Stimulated activated naive CD4-positive, alpha-beta T cell treated with Interleukin-2 at 50 U/mL for 16 hours (primary cell): ENCODE results near the gene SPACA5.
"Not testable (repeated sequence)": the region's sequence is repeated elsewhere in the genome, so short reads cannot be mapped to it uniquely, and the experiment has no call there.

ENCODE experiments used
- DNase-seq: peaks from one replicate; lab custom pipeline; 2025; lab: John Stamatoyannopoulos, UW

SPACA5 gene

DNA sequence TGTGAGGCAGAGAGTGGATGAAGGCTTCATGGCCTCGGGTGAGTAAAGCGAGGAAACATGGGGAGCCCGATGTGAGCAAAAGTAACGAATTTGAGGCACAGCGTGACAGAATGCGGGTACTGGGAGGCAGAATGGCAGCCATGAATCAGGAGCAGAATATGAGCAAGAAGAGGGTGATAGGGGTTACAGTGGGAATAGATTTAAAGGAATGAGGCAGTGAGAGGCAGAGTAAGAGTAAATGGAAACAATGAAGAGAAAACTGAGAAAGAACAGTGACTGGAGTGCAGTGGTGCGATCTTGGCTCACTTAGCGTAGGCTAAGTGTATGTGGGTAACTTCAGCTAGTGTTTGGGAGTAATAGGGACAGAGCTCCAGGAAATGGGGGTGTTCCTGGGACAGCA lies at the start of gene SPACA5:
SPACA5 (plus strand) TSS at position 301 of the 400 bp plus-strand sequence. CDS start 815 bp downstream, outside the sequence.
- not testable (repeated sequence) for DNase-seq

DNA sequence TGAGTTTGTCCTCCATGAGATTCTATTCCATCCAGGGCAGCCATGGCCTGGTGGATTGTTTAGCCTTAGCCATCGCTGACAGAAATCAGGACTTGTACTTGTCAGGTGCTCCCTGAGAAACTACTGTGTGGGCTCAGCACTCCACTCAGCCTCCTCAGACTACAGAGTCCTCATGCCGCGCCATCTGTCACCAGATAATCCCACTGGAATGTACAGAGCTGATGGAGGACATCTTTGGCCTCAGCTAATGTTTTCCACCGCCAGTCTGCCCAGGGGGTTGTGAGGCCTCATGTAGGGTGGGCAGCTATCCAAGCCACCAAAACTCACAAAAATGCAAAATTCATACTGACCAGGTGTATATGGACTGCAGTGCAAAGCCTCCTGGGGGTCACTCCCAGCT lies 48.6 kb upstream of the SPACA5 start:
- DNase-seq = not testable (repeated sequence)

DNA sequence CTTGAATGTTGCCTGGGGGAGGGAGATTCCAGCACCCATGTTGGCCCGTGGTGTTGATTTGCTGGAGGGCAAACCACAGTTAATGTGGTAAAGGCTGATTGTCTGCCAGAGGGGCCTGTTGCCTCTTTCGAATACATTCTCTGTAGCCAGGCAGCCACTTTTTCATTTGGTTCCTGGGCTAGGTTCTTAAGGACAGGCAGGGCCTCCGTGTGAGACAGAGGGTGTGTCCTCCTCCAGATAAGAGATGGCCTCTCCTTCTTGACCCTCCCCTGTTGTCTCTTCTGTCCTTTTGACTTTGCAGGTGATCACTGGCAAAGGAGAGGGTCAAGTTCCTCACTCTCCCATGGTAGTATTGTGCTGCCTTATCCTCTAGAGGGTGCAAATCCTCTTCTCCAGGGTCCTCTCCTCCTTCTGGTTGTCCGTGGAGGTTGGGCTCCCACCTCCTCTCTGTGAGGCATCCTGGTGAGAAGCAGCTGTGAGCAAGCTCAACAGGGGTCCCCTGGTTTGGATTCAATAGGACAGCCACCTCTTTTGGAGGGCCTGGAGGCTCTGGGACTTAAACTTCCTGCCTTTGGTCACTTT lies 47.9 kb upstream of the SPACA5 start:
- DNase-seq = no peak

DNA sequence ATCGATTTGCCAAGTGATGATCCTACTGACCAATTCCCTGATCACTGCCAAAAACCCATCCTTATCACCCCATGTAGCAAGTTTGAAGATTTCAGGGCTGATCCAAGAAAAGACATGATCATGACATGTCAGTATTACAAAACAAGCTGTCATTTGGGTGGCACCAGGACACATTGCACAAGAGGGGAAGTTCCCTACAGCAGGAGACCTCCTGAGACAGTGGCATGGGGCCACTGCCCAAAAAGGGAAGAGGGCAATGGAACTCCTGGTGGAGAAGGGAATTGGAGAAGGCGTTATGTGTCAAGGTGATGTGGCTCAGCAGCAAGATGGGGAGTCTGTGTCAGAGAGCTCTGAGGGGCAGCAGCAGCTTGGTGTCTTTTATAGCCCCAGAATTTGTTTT lies 46.4 kb upstream of the SPACA5 start:
- DNase-seq = no peak

DNA sequence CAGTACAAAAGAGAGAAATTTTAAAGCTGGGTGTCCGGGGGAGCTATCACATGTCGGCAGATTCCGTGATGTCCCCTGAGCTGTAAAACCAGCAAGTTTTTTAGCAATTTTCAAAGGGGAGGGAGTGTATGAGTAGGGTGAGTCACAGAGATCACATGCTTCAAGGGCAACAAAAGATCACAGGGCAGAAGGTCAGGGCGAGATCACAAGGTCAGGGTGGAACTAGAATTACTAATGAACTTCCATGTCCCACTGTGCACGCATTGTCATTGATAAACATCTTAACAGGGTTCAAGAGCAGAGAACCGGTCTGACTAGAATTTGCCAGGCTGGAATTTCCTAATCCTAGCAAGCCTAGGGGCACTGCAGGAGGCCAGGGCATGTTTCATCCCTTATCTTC lies 45.0 kb upstream of the SPACA5 start:
- DNase-seq = not testable (repeated sequence)

DNA sequence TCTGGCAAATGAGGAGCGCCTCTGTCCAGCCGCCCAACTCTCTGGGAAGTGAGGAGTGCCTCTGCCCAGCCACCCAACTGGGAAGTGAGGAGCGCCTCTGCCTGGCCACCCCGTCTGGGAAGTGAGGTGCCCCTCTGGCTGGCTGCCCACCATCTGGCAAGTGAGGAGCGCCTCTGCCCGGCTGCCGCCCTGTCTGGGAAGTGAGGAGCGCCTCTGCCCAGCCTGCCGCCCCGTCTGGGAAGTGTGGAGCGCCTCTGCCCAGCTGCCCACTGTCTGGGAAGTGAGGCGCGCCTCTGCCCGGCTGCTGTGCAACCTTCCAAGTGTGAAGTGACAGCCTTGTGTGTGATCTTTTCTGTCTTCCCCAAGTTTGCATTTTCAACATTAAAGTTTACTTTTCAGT lies 41.3 kb upstream of the SPACA5 start:
- not testable (repeated sequence) for DNase-seq

DNA sequence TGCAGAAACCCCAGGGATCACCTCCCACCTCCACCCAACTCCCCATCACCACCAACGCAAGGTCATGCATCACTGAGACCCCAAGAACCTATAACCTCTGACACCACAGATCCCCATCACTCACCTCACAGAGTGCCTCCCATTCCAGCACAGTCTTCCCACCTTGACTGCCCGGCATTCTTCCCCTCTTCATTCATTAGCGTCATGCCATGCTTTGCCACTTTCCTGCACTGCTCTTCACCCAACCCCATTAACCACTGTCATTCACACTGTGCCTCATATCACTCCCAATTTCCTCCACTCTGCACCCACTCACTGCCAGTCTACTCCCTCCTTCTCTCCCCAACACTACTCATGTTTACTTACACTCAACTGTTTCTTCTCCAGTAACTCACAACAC lies 33.6 kb upstream of the SPACA5 start:
- DNase-seq = no peak

DNA sequence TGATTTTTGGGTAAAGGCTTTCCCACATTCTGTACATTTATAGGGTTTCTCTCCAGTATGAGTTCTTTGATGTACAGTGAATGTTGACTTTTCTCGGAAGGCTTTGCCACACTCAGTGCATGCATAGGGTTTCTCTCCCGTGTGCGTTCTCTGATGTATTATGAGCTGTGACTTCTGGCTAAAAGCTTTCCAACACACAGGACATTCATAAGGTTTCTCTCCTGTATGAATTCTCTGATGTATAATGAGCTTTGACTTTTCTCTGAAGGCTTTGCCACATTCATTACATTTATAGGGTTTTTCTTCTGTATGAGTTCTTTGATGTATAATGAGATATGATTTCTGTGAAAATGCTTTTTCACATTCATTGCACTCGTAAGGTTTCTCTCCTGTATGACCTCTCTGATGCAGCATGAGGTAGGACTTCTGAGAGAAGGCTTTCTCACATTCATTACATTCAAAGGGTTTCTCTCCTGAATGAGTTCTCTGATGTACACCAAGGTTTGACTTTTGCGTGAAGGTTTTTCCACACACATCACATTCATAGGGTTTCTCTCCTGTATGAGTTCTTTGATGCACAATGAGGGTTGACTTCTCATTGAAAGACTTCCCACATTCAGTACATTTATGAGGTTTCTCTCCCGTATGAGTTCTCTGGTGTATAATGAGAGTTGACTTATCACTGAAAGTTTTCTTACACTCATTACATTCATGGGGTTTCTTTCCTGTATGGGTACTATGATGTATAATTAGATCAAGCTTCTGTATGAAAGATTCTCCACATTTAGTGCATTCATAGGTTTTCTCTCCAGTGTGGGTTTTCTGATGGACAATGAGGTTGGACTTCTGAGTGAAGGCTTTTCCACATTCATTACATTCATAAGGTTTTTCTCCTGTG lies 30.3 kb upstream of the SPACA5 start:
- no peak for DNase-seq

DNA sequence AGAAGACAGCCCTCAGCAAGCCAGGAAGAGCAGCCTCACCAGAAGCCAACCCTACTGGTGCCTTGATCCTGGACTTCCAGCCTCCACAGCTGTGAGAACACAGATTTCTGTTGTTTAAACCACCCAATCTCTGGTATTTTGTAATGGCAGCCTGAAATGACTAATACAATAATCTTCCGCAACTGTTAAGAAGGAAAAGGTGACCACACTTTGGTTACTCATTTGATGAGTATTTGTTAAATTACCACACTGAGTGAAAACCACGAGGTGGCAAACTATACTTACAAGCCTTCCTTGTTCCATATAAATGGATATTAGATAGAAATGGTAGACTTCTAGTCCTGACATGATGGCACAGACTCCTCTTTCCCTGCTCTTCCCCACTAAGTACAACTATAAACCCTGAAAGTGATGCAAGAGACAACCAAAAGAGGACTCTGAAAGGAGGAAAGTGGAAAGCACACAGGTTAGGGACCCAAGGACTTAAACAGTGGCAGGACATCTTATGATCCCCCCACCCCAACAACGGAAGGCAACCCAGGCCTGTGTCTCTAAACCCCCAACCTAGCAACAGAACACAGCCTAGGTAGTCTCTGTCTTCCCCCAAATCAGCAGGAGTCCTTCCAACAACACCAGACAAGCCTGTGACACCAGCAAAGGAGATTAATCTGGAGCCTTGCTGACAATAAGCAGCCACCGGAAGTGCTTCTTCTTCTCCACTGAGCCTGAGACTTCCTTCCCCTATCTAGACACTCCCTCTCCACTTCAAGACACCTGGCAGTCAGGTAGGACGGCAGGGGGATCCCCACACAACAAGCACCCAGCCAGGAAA lies 15.3 kb upstream of the SPACA5 start:
- no peak for DNase-seq

DNA sequence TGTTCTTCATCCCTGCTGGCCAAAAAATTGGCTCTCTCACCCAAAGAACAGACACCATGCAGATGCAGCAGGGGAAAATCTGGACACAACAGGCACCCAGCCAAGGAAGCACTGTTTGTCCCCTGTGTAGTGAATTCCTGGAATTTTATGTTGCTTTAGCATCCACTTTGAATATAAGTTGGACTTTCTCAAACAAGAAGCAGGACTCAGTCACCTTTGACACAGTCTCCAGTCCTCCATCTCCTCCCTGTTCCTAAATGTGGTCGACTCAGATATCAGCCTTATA lies 14.8 kb upstream of the SPACA5 start:
- DNase-seq = no peak

DNA sequence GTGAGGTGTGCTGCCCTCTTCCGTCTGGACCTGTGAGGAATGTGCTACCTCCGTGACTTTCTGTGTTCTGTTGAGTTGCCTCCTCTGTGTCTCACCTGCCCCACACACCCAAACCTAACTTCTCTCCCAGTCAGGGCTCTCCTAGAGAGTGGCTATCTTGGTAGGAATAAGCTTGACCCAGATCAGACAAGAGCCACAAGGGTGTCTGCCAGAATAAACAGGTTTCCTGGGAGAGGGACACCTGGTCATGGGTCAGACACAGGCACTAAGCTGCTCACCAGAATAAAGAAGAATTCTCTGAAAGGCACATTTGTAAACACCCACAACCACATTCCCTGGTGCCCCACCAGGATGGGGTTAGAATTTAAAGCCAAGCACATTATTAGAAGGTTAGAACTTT lies 14.1 kb upstream of the SPACA5 start:
- no peak for DNase-seq

DNA sequence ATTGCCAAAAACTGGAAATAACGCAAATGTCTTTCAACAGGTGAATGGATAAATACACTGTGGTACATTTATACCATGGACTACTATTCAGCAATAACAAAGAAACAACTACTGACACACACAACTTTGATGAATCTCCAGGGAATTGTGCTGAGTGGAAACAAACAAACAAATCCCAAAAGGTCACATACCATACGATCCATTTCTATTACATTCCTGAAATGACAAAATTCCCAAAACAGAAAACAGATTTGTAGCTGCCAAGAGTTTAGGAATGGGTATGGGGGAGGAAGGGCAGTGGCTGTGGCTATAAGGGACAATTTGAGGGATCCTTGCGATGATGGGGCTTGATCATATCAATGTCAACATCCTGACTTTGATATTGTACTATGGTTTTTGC lies 5.5 kb upstream of the SPACA5 start:
- no peak for DNase-seq

DNA sequence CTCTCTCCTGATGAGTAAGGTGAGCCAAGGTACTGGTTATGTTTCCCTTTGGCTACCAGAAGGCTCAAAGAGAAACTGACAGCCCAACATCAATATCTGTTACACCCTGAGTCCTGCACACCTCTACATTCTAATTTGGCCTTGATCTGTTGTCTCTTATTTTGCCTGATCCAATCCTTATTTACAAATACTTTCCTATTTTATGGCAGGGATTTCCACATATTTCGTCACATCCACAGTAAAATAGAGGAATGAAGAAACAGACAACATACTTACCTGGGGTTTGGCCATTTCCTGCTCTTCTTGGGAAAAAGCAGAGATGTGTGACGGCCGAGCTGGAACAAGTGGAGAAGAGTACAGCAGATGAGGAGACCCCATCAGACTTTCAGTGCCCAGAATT lies 4.5 kb upstream of the SPACA5 start:
- DNase-seq = no peak

DNA sequence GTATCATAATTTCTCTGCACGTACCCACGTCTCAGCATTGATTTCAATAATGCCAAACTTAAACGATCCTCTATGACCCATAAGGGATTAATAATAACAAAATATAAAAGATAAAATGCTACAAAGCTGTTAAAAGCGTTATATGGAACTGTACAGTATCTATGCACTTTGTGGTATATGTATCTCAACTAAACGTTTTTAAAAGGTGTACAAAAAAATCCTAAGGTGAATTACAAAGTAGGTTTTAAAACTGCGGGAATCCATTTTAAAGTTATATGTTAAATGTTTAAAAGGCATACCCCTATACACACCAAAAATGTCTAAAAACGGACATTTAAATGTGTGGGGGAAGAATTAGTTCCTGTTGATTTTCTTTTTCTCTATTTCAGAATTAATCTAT lies 3.9 kb upstream of the SPACA5 start:
- DNase-seq = no peak

DNA sequence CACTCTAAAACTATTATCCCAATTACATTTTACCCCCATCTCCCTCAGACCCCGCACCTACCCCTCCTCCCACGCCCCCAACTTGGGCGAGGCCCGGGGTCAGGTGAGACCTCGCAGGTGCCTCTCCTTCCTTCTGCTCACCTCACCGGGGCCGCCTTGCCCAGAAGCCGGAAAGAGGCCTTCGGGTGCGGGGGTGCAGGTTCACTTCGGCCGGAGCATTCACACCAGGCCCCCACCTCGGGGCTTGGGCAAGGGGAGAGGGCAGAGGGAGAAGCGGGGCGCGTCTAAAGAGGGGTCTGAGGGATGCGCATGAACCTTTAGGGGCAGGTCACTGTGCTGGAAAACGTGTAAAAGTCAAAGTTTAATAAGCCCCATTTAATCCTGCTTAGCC lies 3.4 kb upstream of the SPACA5 start:
- DNase-seq = no peak

DNA sequence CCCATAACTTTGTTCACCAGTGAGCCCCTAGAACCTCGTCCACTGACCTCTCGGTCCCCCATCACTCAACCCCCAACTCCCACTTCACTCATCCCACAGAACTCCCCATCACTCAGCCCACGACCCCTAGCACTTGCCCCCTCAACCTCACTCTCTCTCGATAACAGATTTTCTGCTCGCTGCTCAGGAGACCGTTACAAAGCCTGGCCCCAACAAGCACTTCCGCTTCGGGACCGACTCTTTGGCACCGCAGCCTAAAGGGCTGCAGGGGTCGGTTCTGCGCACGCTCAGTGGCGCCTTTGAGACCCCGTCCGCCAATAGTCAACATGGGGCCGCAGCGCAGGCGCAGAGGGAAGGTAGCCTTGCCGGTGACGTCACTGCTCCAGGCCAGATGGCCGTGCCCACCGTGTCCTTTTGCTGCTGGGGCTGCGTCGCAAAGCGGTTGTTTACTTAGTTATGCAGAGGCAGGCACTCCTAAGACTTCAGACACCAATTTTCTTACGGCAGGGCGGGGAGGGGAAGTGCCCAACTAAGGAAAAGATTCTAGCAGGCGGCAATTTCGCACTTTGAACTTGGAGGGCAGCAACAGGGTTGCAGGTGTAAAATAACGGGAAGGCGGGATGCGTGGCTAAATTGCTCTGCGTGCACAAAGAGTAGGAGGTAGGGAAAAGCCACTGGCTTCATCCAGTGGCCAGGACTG lies 2.9 kb upstream of the SPACA5 start, which contains the start of gene ZNF182:
ZNF182 (minus strand) TSS at position 232 of the 700 bp plus-strand sequence. CDS start 1,380 bp downstream, outside the sequence.
- DNase-seq = peak; percentile 87

DNA sequence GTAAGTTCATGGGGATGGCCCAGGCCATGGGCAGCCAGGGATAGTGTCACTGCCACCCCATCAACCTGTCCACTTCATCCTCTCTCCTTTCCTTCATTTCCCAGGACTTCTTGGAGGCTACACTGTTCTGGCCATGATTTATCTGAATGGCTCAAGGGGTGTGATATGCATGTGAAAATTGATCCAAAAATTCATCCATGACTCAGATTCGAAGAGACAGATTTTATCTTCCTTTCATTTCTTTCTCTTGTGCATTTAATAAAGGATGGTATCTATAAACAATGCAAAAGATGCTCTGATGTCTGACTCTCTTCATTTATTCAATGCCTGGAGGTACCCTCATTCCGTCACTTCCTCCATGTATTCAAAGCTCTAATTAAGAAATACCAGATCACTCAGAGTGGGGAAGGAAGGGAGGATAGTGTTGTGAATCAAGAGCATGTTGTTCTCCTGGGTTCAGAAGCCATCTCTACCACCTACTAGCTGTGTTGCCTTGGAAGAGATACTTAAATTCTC lies 2.7 kb downstream of the SPACA5 start:
- not testable (repeated sequence) for DNase-seq

DNA sequence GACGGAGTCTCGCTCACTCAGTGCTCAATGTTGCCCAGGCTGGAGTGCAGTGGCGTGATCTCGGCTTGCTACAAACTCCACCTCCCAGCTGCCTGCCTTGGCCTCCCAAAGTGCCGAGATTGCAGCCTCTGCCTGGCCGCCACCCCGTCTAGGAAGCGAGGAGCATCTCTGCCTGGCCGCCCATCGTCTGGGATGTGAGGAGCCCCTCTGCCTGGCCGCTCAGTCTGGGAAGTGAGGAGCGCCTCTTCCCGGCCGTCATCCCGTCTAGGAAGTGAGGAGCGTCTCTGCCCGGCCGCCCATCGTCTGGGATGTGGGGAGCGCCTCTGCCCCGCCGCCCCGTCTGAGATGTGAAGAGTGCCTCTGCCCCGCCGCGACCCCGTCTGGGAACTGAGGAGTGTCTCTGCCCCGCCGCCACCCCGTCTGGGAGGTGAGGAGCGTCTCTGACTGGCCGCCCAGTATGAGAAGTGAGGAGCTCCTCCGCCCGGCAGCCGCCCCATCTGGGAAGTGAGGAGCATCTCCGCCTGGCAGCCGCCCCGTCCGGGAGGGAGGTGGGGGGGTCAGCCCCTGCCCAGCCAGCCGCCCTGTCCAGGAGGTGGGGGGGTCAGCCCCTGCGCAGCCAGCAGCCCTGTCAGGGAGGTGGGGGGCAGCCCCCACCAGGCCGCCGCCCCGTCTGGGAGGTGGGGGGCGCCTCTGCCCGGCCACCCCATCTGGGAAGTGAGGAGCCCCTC lies 10.0 kb downstream of the SPACA5 start:
- not testable (repeated sequence) for DNase-seq

DNA sequence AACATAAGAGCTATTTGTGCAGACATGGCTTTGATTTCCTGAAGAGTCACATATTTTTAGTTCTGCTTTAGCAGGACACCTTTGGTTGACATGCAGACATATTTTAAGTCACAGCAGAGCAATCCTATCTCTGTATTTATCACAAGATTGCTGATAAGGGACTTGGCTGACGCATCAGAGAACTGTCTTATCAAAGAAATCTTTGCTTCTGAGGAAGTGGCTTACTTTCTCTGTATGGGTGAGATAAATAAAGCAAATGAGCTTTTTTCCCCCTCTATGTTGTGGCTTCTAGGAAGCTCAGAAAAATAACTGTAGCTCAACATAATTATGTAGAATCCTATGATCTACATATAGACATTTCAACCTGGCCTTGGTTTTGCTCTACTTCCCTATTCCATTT lies 13.1 kb downstream of the SPACA5 start:
- not testable (repeated sequence) for DNase-seq

DNA sequence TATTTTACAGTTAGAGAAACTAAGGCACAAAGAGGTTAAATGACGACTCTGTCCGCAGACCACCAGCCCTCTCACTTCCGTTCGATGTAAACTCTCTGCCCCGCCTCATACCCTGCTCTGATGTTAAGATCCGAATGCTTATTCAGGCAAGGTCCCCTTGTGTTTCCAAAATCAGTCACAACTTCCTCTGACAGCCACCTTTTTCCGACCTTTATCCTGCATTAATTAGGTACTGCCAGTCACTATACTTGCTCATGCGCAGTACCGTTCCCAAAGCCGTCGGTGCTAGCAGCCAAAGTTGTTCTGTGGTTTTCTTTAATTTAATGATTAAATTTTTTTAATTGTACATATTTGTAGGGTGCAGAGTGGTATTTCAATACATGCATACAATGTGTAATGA lies 13.7 kb downstream of the SPACA5 start:
- peak; percentile 29 for DNase-seq
